Effector CD8-positive, alpha-beta T cell (primary cell): ENCODE measurements around the gene SULT1C4.
"Not testable (repeated sequence)": the region's sequence is repeated elsewhere in the genome, so short reads cannot be mapped to it uniquely, and the experiment has no call there.

Source experiments
- DNase-seq: peaks from one replicate; lab custom pipeline; 2025; lab: John Stamatoyannopoulos, UW

Gene SULT1C4

DNA sequence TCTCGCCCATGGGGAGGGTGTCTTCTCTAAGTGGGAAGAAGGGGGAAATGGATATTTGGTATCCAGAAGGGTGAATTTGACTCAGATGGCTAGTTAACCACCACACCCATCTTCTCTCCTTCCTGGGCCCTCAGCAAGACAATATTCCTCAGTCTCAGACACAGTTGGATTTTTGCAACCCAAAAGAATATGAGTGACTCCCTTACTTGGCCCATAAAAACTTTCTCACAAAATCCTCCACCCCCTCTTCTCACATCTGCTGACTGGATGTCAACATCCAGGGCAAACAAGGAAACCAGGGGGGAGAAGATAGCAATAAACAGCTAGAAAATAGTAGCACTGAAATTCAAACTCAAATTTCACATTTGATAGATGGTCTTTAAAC is 35.9 kb downstream of the SULT1C4 start:
- no peak for DNase-seq

DNA sequence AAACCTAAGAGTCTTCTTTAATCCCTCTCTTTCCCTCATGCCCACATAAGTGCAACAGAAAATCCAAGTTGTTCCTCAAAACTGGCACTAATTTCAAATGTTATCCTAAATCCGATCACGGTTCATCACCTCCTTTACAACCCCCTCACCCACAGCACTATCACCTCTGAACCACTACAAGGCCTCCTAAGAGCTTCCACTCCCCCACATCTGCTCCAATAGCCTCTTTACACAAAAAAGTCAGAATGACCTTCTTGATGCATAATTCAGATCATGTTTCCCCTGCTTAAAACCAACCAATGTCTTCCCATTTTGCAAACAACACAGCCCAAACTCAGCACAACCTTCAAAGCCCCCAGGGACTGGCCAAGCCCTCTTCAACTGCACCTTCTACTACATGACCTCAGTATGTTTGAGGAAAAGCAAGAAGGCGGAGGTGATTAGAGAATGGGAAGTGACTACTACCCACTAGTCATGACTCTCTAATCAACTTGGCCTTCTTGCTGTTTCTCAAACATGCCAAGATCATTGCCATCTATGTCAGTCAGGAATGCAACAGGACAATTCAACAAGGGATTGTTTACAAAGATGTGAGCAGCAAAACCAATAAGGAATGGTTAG is 36.6 kb downstream of the SULT1C4 start:
- DNase-seq: no peak

DNA sequence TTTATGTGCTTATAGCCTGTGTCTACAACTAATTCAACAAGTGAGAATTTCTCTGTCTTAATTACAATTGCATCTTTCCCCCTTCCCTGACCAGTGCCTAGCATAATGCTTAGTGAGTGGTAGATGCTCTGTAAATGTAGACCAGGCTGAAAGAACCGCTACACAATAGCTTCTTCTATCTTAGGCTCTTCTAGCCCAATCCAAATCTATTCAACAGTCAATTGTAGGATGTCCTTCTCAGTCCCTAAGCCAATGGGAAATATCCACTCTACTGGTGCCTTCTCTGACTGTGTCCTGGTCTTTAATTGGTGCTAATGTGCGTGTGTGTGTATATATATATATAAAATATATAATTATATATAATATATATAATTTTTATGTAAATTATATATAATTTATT is 37.2 kb downstream of the SULT1C4 start:
- no peak for DNase-seq

DNA sequence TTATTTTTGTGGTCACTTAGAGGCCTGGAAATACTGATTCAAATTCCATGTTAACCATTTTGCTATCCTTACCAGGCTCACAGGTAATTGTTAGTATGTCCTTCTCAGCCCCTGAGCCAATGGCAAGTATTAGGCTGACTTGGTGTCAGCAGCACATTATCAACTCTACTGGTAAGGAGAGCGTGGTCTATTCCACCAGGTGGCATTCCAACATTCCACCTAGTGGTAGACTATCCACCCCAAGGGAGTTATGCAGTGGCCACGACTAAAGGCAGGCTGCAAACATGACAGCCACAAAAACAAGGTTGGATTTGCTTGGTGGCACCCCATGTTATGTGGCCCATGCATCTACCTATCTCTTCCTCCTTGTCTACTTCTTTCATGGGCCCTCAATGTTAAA is 39.5 kb downstream of the SULT1C4 start:
- no peak for DNase-seq

DNA sequence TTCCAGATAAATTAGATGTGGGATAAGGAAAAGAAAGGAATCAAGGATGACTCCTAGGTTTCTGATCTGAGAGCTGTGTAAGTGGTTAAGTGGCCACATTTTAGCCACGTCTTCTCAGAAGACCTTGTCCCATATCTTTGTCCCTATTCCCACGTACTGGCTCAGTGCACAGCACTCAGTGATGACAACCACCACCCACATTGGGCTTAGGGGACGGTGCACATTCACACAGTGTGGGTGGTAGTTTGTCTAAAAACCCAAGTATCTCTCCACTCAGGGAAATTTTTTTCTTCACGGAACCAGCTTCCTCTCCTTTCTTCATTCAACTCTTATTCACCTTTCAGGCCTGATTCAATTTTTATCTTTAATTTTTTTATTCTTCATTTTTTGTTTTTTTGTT is 40.7 kb downstream of the SULT1C4 start:
- DNase-seq: no peak

DNA sequence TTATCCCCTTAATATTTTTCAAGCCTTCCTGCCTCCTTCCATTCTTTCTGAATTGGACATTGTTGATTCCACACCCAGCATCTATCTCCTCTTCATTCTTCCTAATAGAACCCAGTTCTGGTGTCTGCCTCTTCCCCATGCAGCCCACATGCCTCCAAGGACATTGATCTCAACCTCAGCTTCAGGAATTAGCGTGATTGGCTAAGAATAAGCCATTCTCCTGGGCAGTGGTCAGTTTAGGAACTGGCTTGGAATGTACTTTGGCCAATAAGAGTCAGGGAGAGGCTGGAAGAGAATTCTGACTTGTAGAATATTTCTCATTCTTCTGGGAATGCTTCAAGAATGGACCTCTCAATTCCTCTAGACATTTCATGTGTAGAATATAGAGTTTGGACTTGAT is 45.3 kb downstream of the SULT1C4 start:
- DNase-seq: no peak

DNA sequence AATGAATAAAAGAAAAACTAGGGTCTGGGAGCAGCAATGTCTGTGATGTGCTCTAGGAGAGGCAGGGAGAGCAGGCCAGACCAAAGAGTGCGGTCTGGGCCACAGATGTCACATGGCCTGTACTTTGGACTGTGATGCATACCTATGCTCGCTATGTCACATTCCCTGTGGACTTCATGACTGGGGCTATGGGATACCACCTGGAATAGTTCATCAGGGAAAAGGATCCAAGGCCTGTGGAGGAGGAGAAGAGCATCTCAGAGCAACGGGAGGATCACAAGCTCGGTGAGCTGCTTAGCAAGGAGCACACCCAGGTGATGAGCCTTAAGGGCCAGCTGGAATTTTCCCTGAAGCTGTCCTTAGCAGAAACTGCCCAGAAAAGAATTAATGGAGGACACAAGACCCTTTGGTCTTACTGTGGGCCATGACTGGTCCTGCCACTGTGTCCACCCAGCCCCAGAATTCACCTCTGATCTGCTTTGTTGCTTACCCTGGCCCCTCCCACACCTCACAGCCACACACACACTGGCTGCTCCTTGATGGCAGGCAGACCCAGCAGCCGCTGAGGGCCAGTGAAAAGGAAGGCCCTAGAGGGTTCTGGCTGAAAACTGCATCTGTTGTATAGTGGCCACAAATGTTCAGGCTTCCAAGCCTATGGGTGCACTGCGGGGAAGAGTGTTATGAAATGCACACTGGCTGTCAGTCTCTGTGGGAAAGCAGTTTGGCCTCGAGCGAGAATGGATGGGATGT is 45.9 kb downstream of the SULT1C4 start:
- no peak for DNase-seq

DNA sequence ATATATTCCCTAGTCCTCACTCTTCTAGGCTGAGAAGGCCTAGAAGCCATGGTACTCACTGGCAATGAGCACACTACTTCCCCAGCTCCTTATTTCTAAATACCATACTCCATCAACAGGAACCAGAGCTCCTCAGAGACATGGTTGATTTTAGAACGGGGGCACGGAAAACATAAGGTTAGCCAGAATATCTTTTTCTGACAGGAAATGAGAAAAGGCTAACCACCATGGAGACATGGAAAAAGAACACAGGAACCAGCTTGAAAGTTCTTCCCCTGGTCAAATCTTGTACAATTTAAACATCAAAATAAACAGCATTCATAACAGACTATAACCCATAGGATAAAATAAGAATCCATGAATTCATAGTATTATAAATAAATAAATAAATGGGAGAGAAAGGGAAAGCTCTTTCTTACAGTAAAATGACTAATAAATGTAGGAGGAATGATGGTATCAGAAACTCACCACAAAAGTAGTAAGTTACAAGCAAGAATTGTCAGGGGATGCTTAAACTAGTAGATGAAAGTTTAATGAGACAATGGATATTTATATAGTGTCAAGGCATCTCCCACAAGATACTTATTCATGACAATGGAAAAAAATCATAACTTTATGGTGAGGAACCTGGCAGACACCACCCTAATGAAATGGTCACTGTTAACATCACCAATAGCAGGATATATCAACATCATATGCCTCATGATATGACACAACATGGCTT is 50.7 kb downstream of the SULT1C4 start:
- no peak for DNase-seq

DNA sequence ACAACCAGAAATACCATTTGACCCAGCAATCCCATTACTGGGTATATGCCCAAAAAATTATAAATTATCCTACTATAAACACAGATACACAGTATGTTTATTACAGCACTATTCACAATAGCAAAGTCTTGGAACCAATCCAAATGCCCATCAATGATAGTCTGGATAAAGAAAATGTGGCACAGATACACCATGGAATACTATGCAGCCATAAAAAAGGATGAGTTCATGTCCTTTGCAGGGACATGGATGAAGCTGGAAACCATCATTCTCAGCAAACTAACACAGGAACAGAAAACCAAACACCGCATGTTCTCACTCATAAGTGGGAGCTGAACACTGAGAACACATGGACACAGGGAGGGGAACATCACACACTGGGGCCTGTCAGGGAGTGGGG is 57.8 kb downstream of the SULT1C4 start:
- not testable (repeated sequence) for DNase-seq

DNA sequence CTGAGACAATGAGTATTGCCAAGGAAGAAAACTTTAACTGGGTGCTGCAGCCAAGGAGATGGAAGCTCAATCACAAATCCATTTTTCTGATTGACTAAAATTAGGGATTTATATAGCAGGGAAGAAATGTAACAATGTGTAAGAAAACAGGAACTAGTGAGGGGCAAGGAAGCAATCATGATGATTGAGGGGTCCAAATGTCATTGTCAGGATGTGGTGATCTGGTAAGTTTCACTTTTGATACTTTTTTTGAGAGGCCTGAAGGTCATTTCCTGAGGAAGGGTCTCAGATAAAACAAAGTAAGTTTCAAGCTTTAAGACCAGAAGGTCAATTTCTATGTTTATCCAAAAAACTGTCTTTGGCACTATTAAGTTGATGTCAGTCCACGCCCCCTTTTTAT is 59.2 kb downstream of the SULT1C4 start:
- DNase-seq: no peak
